Measurements from ENCODE around the gene SCFD2.

The SCFD2 gene

GRCh38 chr4:53010318-53010717 is 355.5 kb downstream of the SCFD2 start:
- no peaks in the 10 kb centered on the region for H3K9me3 ChIP-seq (ENCODE audit: control insufficient read depth in 1 of 2, low read length in 2 of 2)
- no peak overlapping the region for H3K27ac ChIP-seq (ENCODE audit: low read depth, low read length)
- H3K4me1 ChIP-seq (ENCODE audit: control insufficient read depth in 1 of 2, insufficient read depth in 2 of 2, low read length in 2 of 2): peaks cover 0 to 6% of the 10 kb centered on the region in 2 donors

GRCh38 chr4:53009824-53010223 is 356.0 kb downstream of the SCFD2 start:
- Histone ChIP-seq H3K27ac (ENCODE audit: low read depth, low read length) (no peak overlapping the region), H3K4me3 (ENCODE audit: low read depth in 1 of 2, low read length in 2 of 2) (no peak overlapping the region), H3K9me3 (ENCODE audit: control insufficient read depth in 1 of 2, low read length in 2 of 2) (no peaks in the 10 kb centered on the region), H3K4me1 (ENCODE audit: control insufficient read depth in 1 of 2, insufficient read depth in 2 of 2, low read length in 2 of 2) (peaks cover 0 to 6% of the 10 kb centered on the region in 2 donors), H3K9ac (ENCODE audit: low read depth in 1 of 2, low read length in 2 of 2) (no peak overlapping the region), H3K27me3 (ENCODE audit: control insufficient read depth in 1 of 2, insufficient read depth in 2 of 2, low read length in 2 of 2) (no peaks in the 10 kb centered on the region), H3K36me3 (ENCODE audit: control insufficient read depth in 1 of 2, insufficient read depth in 2 of 2, low read length in 2 of 2) (no peaks in the 10 kb centered on the region)

More at GRCh38 chr4:53010318-53010717, 355.5 kb downstream of the SCFD2 start:
- Histone ChIP-seq H3K27me3 (ENCODE audit: control insufficient read depth in 1 of 2, insufficient read depth in 2 of 2, low read length in 2 of 2) (no peaks in the 10 kb centered on the region), H3K9ac (ENCODE audit: low read depth in 1 of 2, low read length in 2 of 2) (no peak overlapping the region), H3K4me3 (ENCODE audit: low read depth in 1 of 2, low read length in 2 of 2) (no peak overlapping the region), H3K36me3 (ENCODE audit: control insufficient read depth in 1 of 2, insufficient read depth in 2 of 2, low read length in 2 of 2) (no peaks in the 10 kb centered on the region)

- H3K27ac ChIP-seq (ENCODE audit: low read depth, low read length): no peak overlapping the region
- H3K36me3 ChIP-seq (ENCODE audit: control insufficient read depth in 1 of 2, insufficient read depth in 2 of 2, low read length in 2 of 2): no peaks in the 10 kb centered on the region
- no peaks in the 10 kb centered on the region for H3K9me3 ChIP-seq (ENCODE audit: control insufficient read depth in 1 of 2, low read length in 2 of 2)
- no peak overlapping the region for H3K4me3 ChIP-seq (ENCODE audit: low read depth in 1 of 2, low read length in 2 of 2)
- H3K9ac ChIP-seq (ENCODE audit: low read depth in 1 of 2, low read length in 2 of 2): no peak overlapping the region
- no peaks in the 10 kb centered on the region for H3K4me1 ChIP-seq (ENCODE audit: control insufficient read depth in 1 of 2, insufficient read depth in 2 of 2, low read length in 2 of 2)
- H3K27me3 ChIP-seq (ENCODE audit: control insufficient read depth in 1 of 2, insufficient read depth in 2 of 2, low read length in 2 of 2): no peaks in the 10 kb centered on the region
Measured at GRCh38 chr4:53007024-53007423, 358.8 kb downstream of the SCFD2 start.

GRCh38 chr4:53005808-53006207 is 360.1 kb downstream of the SCFD2 start:
- no peaks in the 10 kb centered on the region for H3K36me3 ChIP-seq (ENCODE audit: control insufficient read depth in 1 of 2, insufficient read depth in 2 of 2, low read length in 2 of 2)
- H3K9ac ChIP-seq (ENCODE audit: low read depth in 1 of 2, low read length in 2 of 2): no peak overlapping the region
- H3K4me3 ChIP-seq (ENCODE audit: low read depth in 1 of 2, low read length in 2 of 2): no peak overlapping the region
- H3K27me3 ChIP-seq (ENCODE audit: control insufficient read depth in 1 of 2, insufficient read depth in 2 of 2, low read length in 2 of 2): no peaks in the 10 kb centered on the region
- H3K4me1 ChIP-seq (ENCODE audit: control insufficient read depth in 1 of 2, insufficient read depth in 2 of 2, low read length in 2 of 2): no peaks in the 10 kb centered on the region
- H3K9me3 ChIP-seq (ENCODE audit: control insufficient read depth in 1 of 2, low read length in 2 of 2): no peaks in the 10 kb centered on the region
- H3K27ac ChIP-seq (ENCODE audit: low read depth, low read length): no peak overlapping the region

GRCh38 chr4:53005149-53005546 is 360.7 kb downstream of the SCFD2 start:
- H3K36me3 ChIP-seq (ENCODE audit: control insufficient read depth in 1 of 2, insufficient read depth in 2 of 2, low read length in 2 of 2): no peaks in the 10 kb centered on the region
- H3K4me1 ChIP-seq (ENCODE audit: control insufficient read depth in 1 of 2, insufficient read depth in 2 of 2, low read length in 2 of 2): no peaks in the 10 kb centered on the region
- no peaks in the 10 kb centered on the region for H3K27me3 ChIP-seq (ENCODE audit: control insufficient read depth in 1 of 2, insufficient read depth in 2 of 2, low read length in 2 of 2)
- H3K27ac ChIP-seq (ENCODE audit: low read depth, low read length): no peak overlapping the region
- no peaks in the 10 kb centered on the region for H3K9me3 ChIP-seq (ENCODE audit: control insufficient read depth in 1 of 2, low read length in 2 of 2)
- no peak overlapping the region for H3K9ac ChIP-seq (ENCODE audit: low read depth in 1 of 2, low read length in 2 of 2)
- no peak overlapping the region for H3K4me3 ChIP-seq (ENCODE audit: low read depth in 1 of 2, low read length in 2 of 2)

GRCh38 chr4:53004497-53005148 is 361.2 kb downstream of the SCFD2 start:
- Histone ChIP-seq H3K27ac (ENCODE audit: low read depth, low read length) (no peak overlapping the region), H3K27me3 (ENCODE audit: control insufficient read depth in 1 of 2, insufficient read depth in 2 of 2, low read length in 2 of 2) (no peaks in the 10 kb centered on the region), H3K4me1 (ENCODE audit: control insufficient read depth in 1 of 2, insufficient read depth in 2 of 2, low read length in 2 of 2) (no peaks in the 10 kb centered on the region), H3K9ac (ENCODE audit: low read depth in 1 of 2, low read length in 2 of 2) (no peak overlapping the region), H3K36me3 (ENCODE audit: control insufficient read depth in 1 of 2, insufficient read depth in 2 of 2, low read length in 2 of 2) (no peaks in the 10 kb centered on the region), H3K9me3 (ENCODE audit: control insufficient read depth in 1 of 2, low read length in 2 of 2) (no peaks in the 10 kb centered on the region), H3K4me3 (ENCODE audit: low read depth in 1 of 2, low read length in 2 of 2) (no peak overlapping the region)

GRCh38 chr4:53003959-53004358 is 361.9 kb downstream of the SCFD2 start:
- H3K9me3 ChIP-seq (ENCODE audit: control insufficient read depth in 1 of 2, low read length in 2 of 2): no peaks in the 10 kb centered on the region
- H3K27me3 ChIP-seq (ENCODE audit: control insufficient read depth in 1 of 2, insufficient read depth in 2 of 2, low read length in 2 of 2): no peaks in the 10 kb centered on the region
- no peaks in the 10 kb centered on the region for H3K4me1 ChIP-seq (ENCODE audit: control insufficient read depth in 1 of 2, insufficient read depth in 2 of 2, low read length in 2 of 2)
- no peak overlapping the region for H3K27ac ChIP-seq (ENCODE audit: low read depth, low read length)
- no peak overlapping the region for H3K4me3 ChIP-seq (ENCODE audit: low read depth in 1 of 2, low read length in 2 of 2)
- no peaks in the 10 kb centered on the region for H3K36me3 ChIP-seq (ENCODE audit: control insufficient read depth in 1 of 2, insufficient read depth in 2 of 2, low read length in 2 of 2)
- no peak overlapping the region for H3K9ac ChIP-seq (ENCODE audit: low read depth in 1 of 2, low read length in 2 of 2)

- no peak overlapping the region for H3K9ac ChIP-seq (ENCODE audit: low read depth in 1 of 2, low read length in 2 of 2)
- peaks cover 3 to 6% of the 10 kb centered on the region in 2 donors for H3K4me1 ChIP-seq (ENCODE audit: control insufficient read depth in 1 of 2, insufficient read depth in 2 of 2, low read length in 2 of 2)
- no peak overlapping the region for H3K27ac ChIP-seq (ENCODE audit: low read depth, low read length)
- H3K27me3 ChIP-seq (ENCODE audit: control insufficient read depth in 1 of 2, insufficient read depth in 2 of 2, low read length in 2 of 2): no peaks in the 10 kb centered on the region
- H3K36me3 ChIP-seq (ENCODE audit: control insufficient read depth in 1 of 2, insufficient read depth in 2 of 2, low read length in 2 of 2): no peaks in the 10 kb centered on the region
- H3K4me3 ChIP-seq (ENCODE audit: low read depth in 1 of 2, low read length in 2 of 2): no peak overlapping the region
- H3K9me3 ChIP-seq (ENCODE audit: control insufficient read depth in 1 of 2, low read length in 2 of 2): no peaks in the 10 kb centered on the region
Measured at GRCh38 chr4:53000560-53000959, 365.3 kb downstream of the SCFD2 start.

GRCh38 chr4:52999626-53000025 is 366.2 kb downstream of the SCFD2 start:
- Histone ChIP-seq H3K9me3 (ENCODE audit: control insufficient read depth in 1 of 2, low read length in 2 of 2) (no peaks in the 10 kb centered on the region), H3K36me3 (ENCODE audit: control insufficient read depth in 1 of 2, insufficient read depth in 2 of 2, low read length in 2 of 2) (no peaks in the 10 kb centered on the region), H3K27ac (ENCODE audit: low read depth, low read length) (no peak overlapping the region), H3K27me3 (ENCODE audit: control insufficient read depth in 1 of 2, insufficient read depth in 2 of 2, low read length in 2 of 2) (no peaks in the 10 kb centered on the region), H3K9ac (ENCODE audit: low read depth in 1 of 2, low read length in 2 of 2) (no peak overlapping the region), H3K4me1 (ENCODE audit: control insufficient read depth in 1 of 2, insufficient read depth in 2 of 2, low read length in 2 of 2) (peaks cover 3 to 6% of the 10 kb centered on the region in 2 donors), H3K4me3 (ENCODE audit: low read depth in 1 of 2, low read length in 2 of 2) (no peak overlapping the region)

GRCh38 chr4:52998413-52998812 is 367.4 kb downstream of the SCFD2 start:
- Histone ChIP-seq H3K9ac (ENCODE audit: low read depth in 1 of 2, low read length in 2 of 2) (no peak overlapping the region), H3K36me3 (ENCODE audit: control insufficient read depth in 1 of 2, insufficient read depth in 2 of 2, low read length in 2 of 2) (no peaks in the 10 kb centered on the region), H3K4me3 (ENCODE audit: low read depth in 1 of 2, low read length in 2 of 2) (no peak overlapping the region), H3K9me3 (ENCODE audit: control insufficient read depth in 1 of 2, low read length in 2 of 2) (no peaks in the 10 kb centered on the region), H3K4me1 (ENCODE audit: control insufficient read depth in 1 of 2, insufficient read depth in 2 of 2, low read length in 2 of 2) (peaks cover 3 to 6% of the 10 kb centered on the region in 2 donors), H3K27ac (ENCODE audit: low read depth, low read length) (no peak overlapping the region), H3K27me3 (ENCODE audit: control insufficient read depth in 1 of 2, insufficient read depth in 2 of 2, low read length in 2 of 2) (no peaks in the 10 kb centered on the region)

- Histone ChIP-seq H3K9me3 (ENCODE audit: control insufficient read depth in 1 of 2, low read length in 2 of 2) (no peaks in the 10 kb centered on the region), H3K9ac (ENCODE audit: low read depth in 1 of 2, low read length in 2 of 2) (no peak overlapping the region), H3K27me3 (ENCODE audit: control insufficient read depth in 1 of 2, insufficient read depth in 2 of 2, low read length in 2 of 2) (no peaks in the 10 kb centered on the region), H3K4me1 (ENCODE audit: control insufficient read depth in 1 of 2, insufficient read depth in 2 of 2, low read length in 2 of 2) (peaks cover 3 to 6% of the 10 kb centered on the region in 2 donors), H3K4me3 (ENCODE audit: low read depth in 1 of 2, low read length in 2 of 2) (no peak overlapping the region), H3K27ac (ENCODE audit: low read depth, low read length) (no peak overlapping the region), H3K36me3 (ENCODE audit: control insufficient read depth in 1 of 2, insufficient read depth in 2 of 2, low read length in 2 of 2) (no peaks in the 10 kb centered on the region)
Measured at GRCh38 chr4:52997132-52997416, 368.8 kb downstream of the SCFD2 start.

All from duodenal mucosa (tissue), 2 donors.